Measurements from ENCODE around the gene SPATA6L.

The SPATA6L gene

GRCh38 chr9:4666042-4666699, at the start of gene SPATA6L:
Gene SPATA6L (minus strand): TSS chr9:4666480. CDS start chr9:4666250, 230 bp downstream.
- no peak for DNase-seq (ENCODE audit: low read depth in 1 of 2, low spot score in 1 of 2)

- DNase-seq (ENCODE audit: low read depth in 1 of 2, low spot score in 1 of 2): no peak
These were observed 48.2 kb upstream of the SPATA6L start for GRCh38 chr9:4714266-4715016.

- DNase-seq (ENCODE audit: low read depth in 1 of 2, low spot score in 1 of 2): no peak
These were observed 47.6 kb upstream of the SPATA6L start for GRCh38 chr9:4713849-4714248.

GRCh38 chr9:4709380-4709779, 43.1 kb upstream of the SPATA6L start:
- DNase-seq (ENCODE audit: low read depth in 1 of 2, low spot score in 1 of 2): no peak

- DNase-seq (ENCODE audit: low read depth in 1 of 2, low spot score in 1 of 2): no peak
These were observed 40.8 kb upstream of the SPATA6L start for GRCh38 chr9:4706971-4707622.

GRCh38 chr9:4706021-4706420, 39.7 kb upstream of the SPATA6L start:
- DNase-seq (ENCODE audit: low read depth in 1 of 2, low spot score in 1 of 2): no peak

GRCh38 chr9:4704129-4704528, 37.8 kb upstream of the SPATA6L start:
- DNase-seq (ENCODE audit: low read depth in 1 of 2, low spot score in 1 of 2): no peak

- DNase-seq (ENCODE audit: low read depth in 1 of 2, low spot score in 1 of 2): no peak
These were observed 35.2 kb upstream of the SPATA6L start for GRCh38 chr9:4701526-4701925.

- DNase-seq (ENCODE audit: low read depth in 1 of 2, low spot score in 1 of 2): no peak
These were observed 34.7 kb upstream of the SPATA6L start for GRCh38 chr9:4700932-4701331.

- no peak for DNase-seq (ENCODE audit: low read depth in 1 of 2, low spot score in 1 of 2)
These were observed 33.8 kb upstream of the SPATA6L start for GRCh38 chr9:4700091-4700490.

GRCh38 chr9:4691795-4692194, 25.5 kb upstream of the SPATA6L start:
- no peak for DNase-seq (ENCODE audit: low read depth in 1 of 2, low spot score in 1 of 2)

- no peak for DNase-seq (ENCODE audit: low read depth in 1 of 2, low spot score in 1 of 2)
These were observed 23.9 kb upstream of the SPATA6L start for GRCh38 chr9:4690144-4690543.

- DNase-seq (ENCODE audit: low read depth in 1 of 2, low spot score in 1 of 2): peak in 1 of 2 donors; percentile 25
These were observed 23.4 kb upstream of the SPATA6L start for GRCh38 chr9:4689687-4690104.

- no peak for DNase-seq (ENCODE audit: low read depth in 1 of 2, low spot score in 1 of 2)
These were observed 22.7 kb upstream of the SPATA6L start for GRCh38 chr9:4689021-4689420.

GRCh38 chr9:4686584-4686983, 20.3 kb upstream of the SPATA6L start:
- no peak for DNase-seq (ENCODE audit: low read depth in 1 of 2, low spot score in 1 of 2)

- DNase-seq (ENCODE audit: low read depth in 1 of 2, low spot score in 1 of 2): no peak
These were observed 19.8 kb upstream of the SPATA6L start for GRCh38 chr9:4686112-4686511.

- DNase-seq (ENCODE audit: low read depth in 1 of 2, low spot score in 1 of 2): no peak
These were observed 18.5 kb upstream of the SPATA6L start for GRCh38 chr9:4684820-4685219.

- DNase-seq (ENCODE audit: low read depth in 1 of 2, low spot score in 1 of 2): no peak
These were observed 14.5 kb upstream of the SPATA6L start for GRCh38 chr9:4680750-4681149.

- no peak for DNase-seq (ENCODE audit: low read depth in 1 of 2, low spot score in 1 of 2)
These were observed 13.9 kb upstream of the SPATA6L start for GRCh38 chr9:4680173-4680525.

GRCh38 chr9:4679268-4680172, 13.2 kb upstream of the SPATA6L start, which contains the start of gene CDC37L1:
Gene CDC37L1 (plus strand): TSS chr9:4679569. CDS start chr9:4679768, 199 bp downstream.
- peak; percentile 97 to 99 for DNase-seq (ENCODE audit: low read depth in 1 of 2, low spot score in 1 of 2)

GRCh38 chr9:4678679-4679267, 12.5 kb upstream of the SPATA6L start:
- no peak for DNase-seq (ENCODE audit: low read depth in 1 of 2, low spot score in 1 of 2)
